Kasumi-1 (cell line): ENCODE results near the gene BOLA3.
"Not testable (repeated sequence)": the region's sequence is repeated elsewhere in the genome, so short reads cannot be mapped to it uniquely, and the experiment has no call there.

ENCODE experiments used
- DNase-seq, 2 experiments: peaks; one replicate each; lab custom pipeline; 2025; lab: John Stamatoyannopoulos, UW

The BOLA3 gene

DNA sequence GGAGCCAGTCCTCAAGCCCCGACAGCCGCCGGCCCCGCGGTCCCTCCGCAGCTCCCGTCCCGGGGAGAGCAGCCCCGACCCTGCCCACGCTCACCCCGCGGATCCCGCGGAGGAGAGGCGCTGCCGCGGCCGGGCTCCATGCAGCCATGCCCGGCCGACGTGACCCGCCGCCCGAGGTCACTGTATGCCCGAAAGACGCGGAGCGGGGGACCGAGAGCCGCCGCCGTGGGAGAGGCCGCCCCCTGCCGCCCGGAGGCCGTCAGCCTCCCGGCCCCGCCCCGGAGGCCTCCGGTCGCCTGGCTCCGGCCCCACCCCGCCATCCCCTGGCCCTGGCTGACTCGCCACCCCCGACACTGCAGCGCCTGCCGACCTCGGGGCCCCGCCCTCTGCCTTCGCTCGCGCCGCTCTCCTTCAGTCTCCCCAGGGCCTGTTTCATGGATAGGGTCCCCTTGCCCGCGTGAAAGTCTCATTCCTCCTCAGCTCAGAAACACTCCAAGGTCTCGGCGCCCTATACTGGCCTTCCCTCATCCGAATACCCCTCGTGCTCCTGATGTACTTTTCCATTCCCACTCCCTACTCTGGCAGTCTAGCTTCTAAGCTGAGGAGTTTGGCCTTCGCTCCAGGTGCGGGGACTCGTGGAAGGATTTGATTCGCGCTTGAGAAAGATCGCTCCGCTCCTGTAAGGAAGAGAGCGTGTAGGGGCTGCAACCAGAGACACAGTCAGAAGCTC is at the start of gene BOLA3:
TSS of gene BOLA3 (minus strand) at position 186 of the 730 bp plus-strand sequence. CDS start at position 148, 38 bp downstream.
- DNase-seq = peak; percentile 81 to 83

DNA sequence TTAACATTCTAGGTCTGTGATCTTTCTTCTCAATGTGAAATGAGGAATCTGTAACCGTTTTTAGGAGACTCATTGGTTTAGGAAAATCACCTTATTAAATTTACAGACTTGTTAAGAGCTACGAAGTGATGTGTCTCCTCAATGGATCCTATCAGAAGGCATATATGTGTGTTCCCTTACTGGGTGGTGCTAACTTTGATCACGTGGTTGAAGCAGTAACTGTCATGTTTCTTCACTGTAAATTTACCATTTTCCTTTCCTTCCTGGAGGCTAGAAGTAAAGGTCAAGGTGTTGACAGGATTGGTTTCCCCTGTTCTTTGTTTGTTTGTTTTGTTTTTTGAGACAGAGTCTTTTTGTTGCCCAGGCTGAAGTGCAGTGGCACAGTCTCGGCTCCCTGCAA is 49.3 kb upstream of the BOLA3 start:
- no peak for DNase-seq

- no peak for DNase-seq
These were observed 47.1 kb upstream of the BOLA3 start for GRCh38 chr2:74194799-74195198.

DNA sequence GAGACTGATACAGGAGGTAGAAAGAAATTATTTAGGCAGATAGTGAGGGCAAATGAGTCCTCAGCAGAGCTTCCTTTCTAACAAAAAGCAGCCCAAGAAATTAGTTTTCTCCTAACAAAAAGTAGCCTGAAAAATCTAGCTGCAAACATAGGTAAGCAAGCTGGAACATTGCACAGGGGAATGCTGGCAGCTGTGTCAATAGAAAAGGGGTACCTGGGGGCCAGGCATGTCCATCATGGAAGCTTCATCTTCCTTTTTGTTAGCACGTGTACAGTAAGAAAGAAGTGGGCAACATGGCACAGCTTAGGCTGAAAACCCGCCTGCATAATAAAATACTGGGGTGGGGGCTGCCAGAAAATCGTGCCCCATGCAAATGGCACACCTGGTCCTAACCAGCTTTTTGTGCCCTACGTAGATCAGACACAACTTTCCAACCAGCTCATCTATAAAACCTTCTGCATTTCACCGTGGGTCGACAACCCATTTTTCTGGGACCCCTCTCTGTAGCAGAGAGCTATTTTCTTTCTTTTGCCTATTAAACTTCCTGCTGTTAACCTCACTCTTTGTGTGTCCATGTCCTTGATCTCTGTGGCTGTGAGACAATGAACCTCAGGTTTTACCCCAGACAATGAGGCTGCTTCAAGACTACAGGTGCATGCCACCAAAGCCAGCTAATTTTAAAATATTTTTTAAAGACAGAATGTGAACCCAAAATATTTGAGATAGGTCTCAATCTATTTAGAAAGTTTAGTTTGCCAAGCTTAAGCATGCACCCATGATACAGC is 44.1 kb upstream of the BOLA3 start:
- DNase-seq = no peak

DNA sequence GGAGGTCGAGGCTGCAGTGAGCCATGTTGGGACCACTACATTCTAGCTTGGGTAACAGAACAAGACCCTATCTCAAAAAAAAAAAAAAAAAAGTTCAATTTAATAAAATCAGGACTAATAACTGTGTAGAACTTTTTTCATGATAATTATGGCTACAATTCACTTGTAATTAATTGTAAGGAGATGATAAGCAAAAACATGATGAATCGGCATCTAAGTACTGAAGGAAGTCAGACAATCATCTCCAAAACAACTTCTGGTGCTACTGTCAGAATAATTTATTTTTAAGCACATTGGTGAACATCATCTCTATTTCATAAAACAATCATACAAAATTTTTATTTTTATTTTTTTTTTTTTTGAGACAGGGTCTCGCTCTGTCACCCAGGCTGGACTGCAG is 41.0 kb upstream of the BOLA3 start:
- no peak for DNase-seq

DNA sequence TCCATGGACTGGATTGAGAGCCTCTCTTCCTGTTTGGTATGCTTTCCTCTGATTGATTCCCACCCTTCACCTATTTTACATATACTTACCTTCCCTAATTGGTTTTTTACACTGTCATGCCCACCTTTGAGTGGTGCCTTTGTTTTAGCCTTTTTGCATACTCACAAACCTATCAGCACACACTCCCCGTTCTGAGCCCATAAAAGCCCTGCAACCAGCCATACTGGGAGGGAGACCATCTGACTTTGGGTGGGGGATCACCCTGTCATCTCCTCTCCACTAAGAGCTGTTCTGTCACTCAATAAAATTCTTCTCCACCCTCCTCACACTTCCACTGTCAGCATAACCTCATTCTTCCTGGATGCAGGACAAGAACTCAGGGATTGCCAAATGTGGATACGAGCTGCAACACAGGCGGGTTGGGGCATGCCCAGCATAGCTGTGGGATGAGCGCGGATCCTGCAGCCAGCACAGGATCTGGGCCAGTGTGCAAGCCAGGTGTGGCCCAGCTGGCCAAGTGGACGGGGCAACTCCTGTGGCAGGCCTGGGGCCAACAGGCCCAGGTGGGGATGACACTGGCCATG is 40.4 kb upstream of the BOLA3 start:
- no peak for DNase-seq

DNA sequence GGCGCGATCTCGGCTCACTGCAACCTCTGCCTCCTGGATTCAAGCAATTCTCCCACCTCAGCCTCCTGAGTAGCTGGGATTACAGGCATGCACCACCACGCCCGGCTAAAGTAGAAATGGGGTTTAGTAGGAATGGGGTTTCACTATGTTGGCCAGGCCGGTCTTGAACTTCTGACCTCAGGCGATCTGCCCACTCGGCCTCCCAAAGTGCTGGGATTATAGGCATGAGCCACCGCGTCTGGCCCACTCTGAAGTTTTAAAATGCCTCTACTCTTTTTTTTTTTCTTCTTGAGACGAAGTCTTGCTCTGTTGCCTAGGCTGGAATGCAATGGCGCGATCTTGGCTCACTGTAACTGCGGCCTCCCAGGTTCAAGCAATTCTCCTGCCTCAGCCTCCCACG is 39.0 kb upstream of the BOLA3 start:
- DNase-seq = not testable (repeated sequence)

- peak; percentile 92 for DNase-seq
These were observed 38.3 kb upstream of the BOLA3 start for GRCh38 chr2:74186038-74186437.

- no peak for DNase-seq
These were observed 36.2 kb upstream of the BOLA3 start for GRCh38 chr2:74183878-74184277.

DNA sequence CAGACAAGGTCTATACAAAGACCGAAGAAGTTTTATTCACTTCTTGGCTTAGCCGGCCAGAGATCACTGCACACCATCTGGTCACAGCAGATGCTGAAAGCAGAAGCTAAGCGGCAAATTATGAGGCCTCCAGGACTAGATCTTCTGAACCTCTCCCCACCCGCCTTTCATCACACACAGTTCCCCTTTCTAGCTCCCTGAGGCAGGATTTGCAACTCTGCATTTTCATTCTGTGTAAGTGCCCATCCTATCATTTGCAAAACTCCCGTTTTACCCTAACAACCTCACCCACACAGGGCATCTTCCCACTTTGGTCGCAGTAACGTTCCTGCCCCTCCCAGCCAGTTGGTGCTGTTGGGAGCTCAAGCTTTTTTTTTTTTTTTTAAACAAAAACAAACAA is 34.0 kb upstream of the BOLA3 start:
- peak; percentile 95 to 98 for DNase-seq

DNA sequence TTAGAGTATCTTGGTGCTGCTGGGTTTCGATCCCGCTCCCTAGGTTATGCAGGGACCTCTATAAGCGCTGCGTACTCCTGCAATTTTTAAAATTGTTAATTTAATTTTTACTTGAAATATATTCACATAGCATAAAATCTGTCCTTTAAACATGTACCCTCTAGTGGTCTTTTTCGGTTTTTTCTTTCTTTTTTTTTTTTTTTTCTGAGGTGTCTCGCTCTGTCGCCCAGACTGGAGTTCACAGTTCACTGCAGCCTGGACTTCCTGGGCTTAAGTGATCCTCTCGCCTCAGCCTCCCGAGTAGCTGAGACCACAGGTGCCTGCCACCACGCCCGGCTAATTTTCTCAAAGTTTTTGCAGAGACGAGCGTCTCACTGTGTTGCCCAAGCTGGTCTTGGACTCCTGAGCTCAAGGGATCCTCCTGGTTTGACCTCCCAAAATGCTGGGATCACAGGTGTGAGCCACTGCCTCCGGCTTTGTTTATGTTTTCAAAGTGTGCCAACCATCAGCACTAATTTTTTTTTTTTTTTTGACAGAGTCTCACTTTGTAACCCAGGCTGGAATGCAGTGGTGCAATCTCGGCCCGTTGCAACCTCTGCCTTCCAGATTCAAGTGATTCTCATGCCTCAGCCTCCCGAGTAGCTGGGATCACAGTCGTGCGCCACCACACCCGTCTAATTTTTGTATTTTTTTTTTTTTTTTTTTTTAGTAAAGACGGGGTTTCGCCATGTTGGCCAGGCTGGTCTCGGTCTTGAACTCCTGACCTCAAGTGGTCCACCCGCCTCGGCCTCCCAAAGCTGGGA is 31.6 kb upstream of the BOLA3 start:
- no peak for DNase-seq

DNA sequence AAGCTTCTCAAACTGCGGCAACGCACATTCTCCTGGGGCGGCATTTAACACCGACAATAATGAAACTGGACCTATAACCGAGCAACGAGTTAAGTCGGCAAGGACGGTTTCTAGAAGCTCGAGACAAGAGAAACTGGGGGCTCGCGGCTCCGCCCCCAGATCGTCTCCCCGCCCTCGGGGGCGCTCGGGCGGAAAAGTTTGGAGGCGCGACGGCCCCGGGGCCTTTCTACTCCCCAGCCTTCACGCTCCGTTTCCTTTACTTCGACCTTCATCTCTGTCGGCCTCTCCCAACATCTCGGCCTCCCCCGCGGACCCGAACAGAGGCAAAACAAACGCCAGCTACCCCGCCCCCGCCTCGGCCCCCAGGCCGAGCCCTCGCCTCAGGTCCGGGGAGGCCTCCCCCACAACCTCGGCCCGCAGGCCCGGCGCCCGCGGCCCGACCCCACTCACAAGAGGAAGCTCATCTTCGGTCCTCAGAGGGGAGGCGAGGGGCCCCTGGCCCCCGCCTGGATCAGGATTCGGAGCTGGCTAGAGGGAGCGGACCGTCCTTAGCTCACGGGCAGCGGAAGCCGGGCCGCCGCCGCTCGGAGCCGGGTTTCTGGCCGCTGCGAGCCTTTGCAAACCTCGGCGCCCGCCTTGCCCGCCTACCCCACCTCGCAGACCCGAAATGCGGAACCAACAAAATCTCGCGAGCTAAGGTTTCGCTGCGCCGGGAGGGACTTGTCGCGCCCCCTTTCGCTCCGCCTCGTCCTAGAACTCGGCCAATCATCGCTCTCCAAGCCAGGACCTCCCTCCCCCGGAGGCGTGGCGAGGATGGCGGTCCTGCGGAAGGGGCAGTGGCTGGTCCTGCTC is 30.7 kb upstream of the BOLA3 start, which contains the start of gene MOB1A:
TSS of gene MOB1A (minus strand) at position 669 of the 852 bp plus-strand sequence. CDS start at position 464, 205 bp downstream.
- peak; percentile 97 to 98 for DNase-seq

DNA sequence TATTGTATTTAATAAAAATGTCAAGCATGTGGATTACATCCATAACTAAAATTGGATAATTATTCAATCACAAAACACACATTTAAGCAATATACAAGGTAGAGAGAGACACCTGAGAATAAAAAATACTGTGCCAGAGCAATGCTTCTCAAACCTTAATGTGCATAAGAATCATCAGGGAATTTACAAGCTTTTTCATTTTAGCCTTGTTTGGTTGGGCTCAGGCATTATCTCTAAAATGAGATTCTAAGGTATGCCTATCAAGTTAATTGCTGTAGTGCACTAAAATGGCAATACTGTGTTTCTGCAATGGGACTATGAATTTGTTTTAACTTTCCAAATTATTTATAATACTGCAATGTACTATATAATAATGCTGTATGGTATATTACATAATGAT is 30.0 kb upstream of the BOLA3 start:
- no peak for DNase-seq

GRCh38 chr2:74174909-74175308 is 27.2 kb upstream of the BOLA3 start:
- DNase-seq = no peak

- DNase-seq = no peak
These were observed 21.0 kb upstream of the BOLA3 start for GRCh38 chr2:74168739-74169138.

DNA sequence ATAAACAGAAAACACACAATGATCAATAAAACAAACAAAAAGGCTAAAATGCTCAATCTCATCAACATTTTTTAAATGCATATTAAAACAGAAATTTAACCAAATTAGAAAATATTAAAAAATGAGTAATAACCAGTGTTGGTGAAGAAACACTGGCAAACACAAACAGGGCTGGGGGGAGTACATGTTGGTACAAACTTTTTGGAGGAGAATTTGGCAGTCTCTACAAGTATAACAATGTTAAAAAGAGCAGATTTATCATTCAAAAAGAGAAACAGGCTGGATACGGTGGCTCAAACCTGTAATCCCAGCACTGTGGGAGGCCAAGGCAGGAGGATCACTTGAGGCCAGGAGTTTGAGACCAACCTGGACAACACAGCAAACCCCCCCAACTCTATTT is 17.0 kb upstream of the BOLA3 start:
- DNase-seq = no peak

DNA sequence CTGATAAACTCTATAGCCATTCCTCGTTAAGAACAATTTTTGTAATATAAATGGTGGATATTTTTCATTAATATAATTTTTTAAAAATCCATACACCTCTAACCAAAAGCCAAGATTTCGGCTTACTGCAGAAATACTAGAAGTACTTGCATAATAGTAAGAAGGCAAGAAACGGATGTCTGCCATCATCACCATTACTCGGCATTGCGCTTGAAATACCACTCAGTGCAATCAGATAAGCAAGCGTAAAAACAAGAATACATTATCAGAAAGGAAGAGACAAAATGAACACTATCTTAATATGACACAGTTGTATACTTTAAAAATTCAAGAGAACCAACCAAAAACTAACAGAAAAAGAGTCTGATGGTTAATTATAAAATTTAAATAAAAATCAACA is 15.2 kb upstream of the BOLA3 start:
- DNase-seq = no peak

DNA sequence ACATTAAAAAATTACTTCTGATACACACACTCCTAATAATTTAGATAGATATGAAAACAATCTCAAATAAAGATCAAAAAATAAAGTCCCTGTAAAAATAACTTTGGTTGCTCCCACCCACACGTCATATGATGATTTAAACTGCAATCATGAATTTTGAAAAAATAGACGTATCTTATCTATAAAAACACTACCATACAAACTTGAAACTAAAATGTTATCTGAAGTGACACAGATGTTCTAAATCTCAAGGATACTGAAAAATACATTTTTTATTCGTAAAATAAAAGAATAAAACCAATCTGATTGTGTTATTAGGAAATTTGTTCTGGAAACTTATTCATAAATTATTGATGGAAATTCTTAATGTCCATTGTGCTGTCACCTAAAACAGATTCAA is 8.1 kb upstream of the BOLA3 start:
- no peak for DNase-seq

DNA sequence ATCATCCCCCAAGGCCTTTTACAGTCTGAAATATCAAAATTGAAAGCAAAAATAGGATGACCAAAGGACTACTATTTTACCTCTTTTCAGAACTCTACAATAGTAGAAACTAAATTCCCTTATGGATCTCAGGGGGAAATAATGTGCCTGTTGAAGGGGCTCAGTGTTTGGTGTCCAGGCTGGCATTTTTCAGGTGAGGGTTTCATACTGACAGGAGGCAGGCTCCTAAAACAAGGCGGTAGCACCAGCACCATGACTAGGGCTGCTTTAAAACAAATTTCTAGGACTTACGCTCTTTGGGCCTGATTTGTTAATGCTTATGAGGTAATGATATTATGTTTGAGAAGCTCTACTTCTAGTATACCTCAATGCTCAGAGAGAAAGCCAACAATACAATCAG is 5.2 kb upstream of the BOLA3 start:
- DNase-seq = no peak

- no peak for DNase-seq
These were observed 2.0 kb upstream of the BOLA3 start for GRCh38 chr2:74149570-74150319.

DNA sequence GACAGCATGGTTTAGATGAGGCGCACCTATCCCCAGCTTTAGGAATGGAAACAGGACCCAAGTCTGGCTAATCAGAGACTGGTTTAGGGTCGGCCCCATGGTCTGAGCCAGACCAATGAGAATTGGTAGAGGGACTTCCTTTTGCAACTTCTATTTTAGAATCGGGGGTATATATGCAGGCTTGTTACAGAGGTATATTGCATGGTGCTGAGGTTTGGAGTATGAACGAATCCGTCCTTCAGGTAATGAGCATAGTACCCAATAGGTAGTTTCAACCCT is 1.5 kb upstream of the BOLA3 start:
- DNase-seq = no peak
